Stimulated activated CD8-positive, alpha-beta memory T cell treated with anti-CD3 and anti-CD28 coated beads, Interleukin-4, amount 100 ng/mL, for 4 hours (primary cell): Measurements from ENCODE around the gene SLC19A3.
"Not testable (repeated sequence)": the region's sequence is repeated elsewhere in the genome, so short reads cannot be mapped to it uniquely, and the experiment has no call there.

Source experiments
- DNase-seq, 2 donors: peaks; one replicate each; pipeline ENCODE4 v3.0.0-alpha.2; 2020; ENCODE audit warnings: low read depth in 2 of 2, low spot score in 1 of 2

Gene SLC19A3

GRCh38 chr2:227703961-227704360 lies 13.9 kb downstream of the SLC19A3 start:
- no peak for DNase-seq

DNA sequence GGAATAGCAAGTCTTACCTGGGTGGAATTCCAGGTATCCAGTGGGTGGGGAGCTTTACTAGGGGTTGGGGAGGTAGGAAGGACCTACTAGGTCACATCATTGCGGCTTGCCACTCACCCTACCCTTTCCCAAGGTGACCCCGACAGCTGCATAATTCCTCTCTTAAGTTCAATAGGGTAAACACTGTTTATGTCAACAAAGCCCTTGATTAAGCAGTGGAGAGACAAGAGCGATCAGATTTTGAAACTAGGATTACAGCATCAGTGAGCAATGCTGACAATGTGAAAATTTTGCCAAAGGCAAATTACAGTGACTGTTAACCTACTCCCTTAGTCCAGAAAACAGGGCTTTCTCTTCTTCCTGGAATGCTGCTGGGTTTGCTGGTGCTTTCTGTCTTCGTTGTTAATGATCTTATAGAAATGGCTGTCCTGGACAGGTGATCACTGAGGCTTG lies 14.5 kb downstream of the SLC19A3 start:
- DNase-seq: no peak

- no peak for DNase-seq
These were observed 16.3 kb downstream of the SLC19A3 start for GRCh38 chr2:227701556-227701955.

GRCh38 chr2:227696990-227697679 lies 20.7 kb downstream of the SLC19A3 start:
- DNase-seq: no peak

- no peak for DNase-seq
These were observed 30.6 kb downstream of the SLC19A3 start for GRCh38 chr2:227687189-227687588.

- DNase-seq: no peak
These were observed 33.6 kb downstream of the SLC19A3 start for GRCh38 chr2:227684258-227684657.

DNA sequence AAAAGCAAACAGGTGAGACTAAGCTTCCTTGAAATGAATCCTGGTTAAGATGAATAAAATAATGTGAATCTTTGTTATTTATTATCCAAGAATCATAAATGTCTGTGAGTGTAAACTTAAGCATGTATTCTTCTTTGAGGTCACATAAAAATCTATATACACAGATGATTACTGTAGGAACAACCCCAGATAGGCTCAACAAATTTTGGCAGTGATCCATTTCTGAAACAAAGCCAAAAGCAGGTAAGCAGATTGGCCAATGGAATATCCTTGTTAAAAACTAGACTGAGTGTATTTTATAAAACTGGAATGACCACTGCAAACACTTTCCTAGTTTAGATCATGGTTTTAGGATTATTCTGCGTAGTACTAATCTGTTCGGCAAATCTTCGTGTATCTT lies 39.9 kb downstream of the SLC19A3 start:
- DNase-seq: no peak

- no peak for DNase-seq
These were observed 43.3 kb downstream of the SLC19A3 start for GRCh38 chr2:227674485-227674884.

- not testable (repeated sequence) for DNase-seq
These were observed 44.2 kb downstream of the SLC19A3 start for GRCh38 chr2:227673620-227674019.

DNA sequence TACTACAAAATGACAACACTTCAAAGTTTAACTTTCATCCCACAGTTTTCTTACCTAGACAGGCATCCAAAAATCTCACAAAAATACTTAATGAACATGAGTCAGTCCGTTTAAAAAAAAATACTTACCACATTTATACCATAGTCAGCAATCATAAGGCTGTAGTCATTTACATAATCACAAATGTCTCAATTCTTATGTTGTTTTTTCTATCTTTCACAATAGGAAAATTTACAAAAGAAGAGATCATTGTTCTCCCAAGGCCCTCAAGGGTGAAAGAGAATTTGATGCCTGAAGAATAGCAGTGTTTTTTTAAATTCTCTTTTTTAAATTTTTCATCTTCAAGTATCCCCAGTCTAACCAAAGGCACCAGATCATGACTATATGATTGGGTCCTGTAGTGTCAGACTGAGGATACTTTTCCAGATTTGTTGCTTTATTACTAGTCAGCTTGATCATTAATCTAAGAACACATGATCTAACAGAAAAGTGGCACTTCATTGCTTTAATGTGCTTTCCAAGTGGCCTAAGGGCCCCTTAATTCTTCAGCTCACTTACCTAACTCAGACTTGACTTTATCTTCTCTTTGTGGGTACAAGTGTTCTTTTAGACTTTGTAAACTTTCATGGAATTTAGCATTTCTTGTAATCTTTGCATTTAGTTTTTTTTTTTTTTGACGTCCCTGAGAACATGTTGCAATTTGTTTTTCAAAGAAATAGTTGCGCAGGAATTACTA lies 46.5 kb downstream of the SLC19A3 start:
- DNase-seq: no peak

GRCh38 chr2:227666631-227667170 lies 51.1 kb downstream of the SLC19A3 start, which contains the start of gene SCYGR5:
TSS of gene SCYGR5 (plus strand) at chr2:227666804. CDS start at chr2:227666804, 0 bp downstream.
- DNase-seq: not testable (repeated sequence)

GRCh38 chr2:227665189-227665940 lies 52.5 kb downstream of the SLC19A3 start:
- no peak for DNase-seq

DNA sequence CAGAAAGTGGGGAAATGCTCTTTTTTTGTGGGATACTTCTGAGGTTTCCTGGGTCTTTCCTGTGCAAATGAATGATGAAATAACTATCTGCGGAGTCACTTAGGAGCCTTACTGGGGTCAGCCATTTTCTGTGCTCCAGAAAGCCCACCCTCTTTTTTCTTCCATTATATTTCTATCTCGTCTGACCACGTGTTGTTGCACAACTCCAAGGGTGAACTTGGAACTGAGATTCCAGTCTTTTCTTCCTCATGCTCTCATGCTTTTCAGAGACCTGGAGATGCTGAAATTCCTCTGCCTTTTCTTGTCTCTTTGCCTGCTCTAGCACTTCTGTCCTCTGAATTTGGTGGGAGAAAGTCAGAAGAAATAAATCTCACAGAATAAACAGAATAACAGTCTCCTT lies 56.0 kb downstream of the SLC19A3 start:
- DNase-seq: no peak

DNA sequence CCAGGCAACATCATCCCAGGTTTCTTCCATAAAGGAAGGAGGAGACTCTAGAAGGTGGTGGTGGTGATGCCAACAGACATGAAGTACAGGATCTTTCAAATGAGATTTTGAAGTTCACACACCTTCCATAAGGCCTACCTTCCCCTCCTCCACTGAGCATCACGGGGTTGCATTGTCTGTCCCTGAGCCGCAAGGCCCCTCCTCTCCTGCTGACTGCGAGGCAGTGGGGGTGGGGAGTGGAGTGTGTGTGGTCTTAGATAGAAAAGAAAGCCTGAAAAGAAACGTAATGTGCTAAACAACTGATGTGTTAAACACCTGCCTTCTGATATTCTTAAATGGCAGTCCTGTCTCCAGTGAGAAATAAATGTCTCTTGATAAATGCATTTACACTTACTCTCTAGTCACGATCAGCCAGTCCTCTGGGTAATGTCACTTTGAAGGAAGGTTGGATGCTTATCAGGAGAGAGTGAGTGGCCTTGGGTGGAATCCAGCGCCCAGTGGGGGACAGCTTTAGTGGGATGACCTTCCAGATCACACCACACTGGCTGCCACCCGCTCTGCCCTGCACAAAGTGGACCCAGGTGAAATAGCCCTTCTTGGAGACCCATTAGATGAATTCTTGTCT lies 56.7 kb downstream of the SLC19A3 start:
- DNase-seq: no peak

- no peak for DNase-seq
These were observed 60.5 kb downstream of the SLC19A3 start for GRCh38 chr2:227657199-227657845.

DNA sequence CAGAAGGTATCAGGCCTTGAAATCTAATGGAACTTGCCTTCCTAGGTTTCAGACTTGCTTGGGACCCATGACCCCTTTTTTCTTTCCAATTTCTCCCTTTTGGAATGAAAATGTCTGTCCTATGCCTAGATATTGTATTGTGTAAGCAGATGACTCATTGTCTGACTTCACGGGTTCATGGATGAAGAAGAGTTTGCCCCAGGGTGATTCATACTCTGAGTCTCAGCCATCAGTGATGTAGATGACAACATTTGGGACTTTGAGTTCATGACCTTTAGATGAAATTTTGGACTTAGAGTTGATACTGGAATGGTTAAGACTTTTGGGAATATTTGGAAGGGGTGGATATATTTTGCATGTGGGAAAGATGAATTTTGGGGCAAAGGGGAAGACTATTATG lies 62.4 kb downstream of the SLC19A3 start:
- DNase-seq: no peak

GRCh38 chr2:227654426-227654825 lies 63.4 kb downstream of the SLC19A3 start:
- DNase-seq: no peak

DNA sequence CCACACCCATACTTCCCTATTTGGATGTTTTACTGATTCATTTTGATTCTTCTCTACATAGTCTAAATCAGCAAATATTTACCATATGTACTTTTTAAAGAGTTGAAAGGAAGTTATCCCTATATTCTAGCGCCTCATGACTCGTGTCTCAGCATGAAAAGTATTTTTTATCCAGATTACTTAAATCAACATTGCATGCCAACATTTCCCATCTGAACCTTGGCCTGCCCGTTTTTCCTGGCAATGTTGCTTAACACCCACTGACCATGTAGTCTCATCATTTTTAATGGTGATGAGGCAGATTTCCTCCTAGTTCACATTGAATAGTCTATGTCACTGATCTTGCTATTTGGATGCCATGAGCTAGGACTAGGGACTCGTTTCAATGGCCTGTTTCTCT lies 64.4 kb downstream of the SLC19A3 start:
- no peak for DNase-seq

DNA sequence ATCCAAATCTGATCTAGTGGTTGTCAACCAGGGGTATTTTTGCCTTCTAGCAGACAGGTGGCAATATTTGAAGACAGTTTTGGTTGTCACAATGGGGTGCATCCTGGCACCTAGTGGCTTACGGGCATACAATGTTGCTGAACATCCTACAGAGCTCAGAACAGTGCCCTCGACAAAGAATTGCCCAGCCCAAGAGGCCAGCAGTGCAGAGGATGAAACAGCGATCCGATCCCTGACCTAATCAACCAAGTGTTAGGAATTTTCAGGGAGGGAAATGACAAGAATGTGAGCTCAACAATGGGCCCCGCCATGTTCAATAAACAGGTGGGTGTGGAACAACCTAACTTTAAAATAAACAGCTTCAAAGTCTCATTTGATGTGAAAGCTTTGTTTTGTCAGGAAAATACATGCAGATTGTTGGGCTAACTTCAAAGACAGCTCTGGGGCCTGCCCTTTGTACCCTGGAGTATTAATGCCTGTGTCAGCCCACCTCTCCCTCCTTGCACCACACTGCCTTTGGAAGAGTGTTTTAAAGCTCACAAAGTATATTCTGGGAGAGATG lies 73.8 kb downstream of the SLC19A3 start:
- no peak for DNase-seq

GRCh38 chr2:227642656-227643055 lies 75.2 kb downstream of the SLC19A3 start:
- DNase-seq: no peak
